GM19023 (cell line): ENCODE results near the gene UFL1.
"Not testable (repeated sequence)": the region's sequence is repeated elsewhere in the genome, so short reads cannot be mapped to it uniquely, and the experiment has no call there.

Experiments
- ATAC-seq: cut with Tn5 transposase; IDR thresholded peaks from one replicate; pipeline ENCODE4 v1.9.1; 2021; ENCODE audit warnings: mild to moderate bottlenecking, moderate library complexity; ENCODE audit not compliant: unreplicated experiment

UFL1 gene

GRCh38 chr6:96521644-96522464 is at the start of gene UFL1:
Gene UFL1, plus strand, starts transcription at chr6:96521806. Its CDS starts 68 bp downstream, at chr6:96521874.
- ATAC-seq, result peak; percentile 97

DNA sequence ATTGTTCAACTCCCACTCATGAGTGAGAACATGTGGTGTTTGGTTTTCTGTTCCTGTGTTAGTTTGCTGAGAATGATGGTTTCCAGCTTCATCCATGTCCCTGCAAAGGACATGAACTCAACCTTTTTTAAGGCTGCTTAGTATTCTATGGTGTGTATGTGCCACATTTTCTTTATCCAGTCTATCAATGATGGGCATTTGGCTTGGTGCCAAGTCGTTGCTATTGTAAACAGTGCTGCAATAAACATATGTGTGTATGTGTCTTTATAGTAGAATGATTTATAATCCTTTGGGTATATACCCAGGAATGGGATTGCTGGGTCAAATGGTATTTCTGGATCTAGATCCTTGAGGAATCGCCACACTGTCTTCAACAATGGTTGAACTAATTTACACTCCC is 49.3 kb upstream of the UFL1 start:
- not testable (repeated sequence) for ATAC-seq

DNA sequence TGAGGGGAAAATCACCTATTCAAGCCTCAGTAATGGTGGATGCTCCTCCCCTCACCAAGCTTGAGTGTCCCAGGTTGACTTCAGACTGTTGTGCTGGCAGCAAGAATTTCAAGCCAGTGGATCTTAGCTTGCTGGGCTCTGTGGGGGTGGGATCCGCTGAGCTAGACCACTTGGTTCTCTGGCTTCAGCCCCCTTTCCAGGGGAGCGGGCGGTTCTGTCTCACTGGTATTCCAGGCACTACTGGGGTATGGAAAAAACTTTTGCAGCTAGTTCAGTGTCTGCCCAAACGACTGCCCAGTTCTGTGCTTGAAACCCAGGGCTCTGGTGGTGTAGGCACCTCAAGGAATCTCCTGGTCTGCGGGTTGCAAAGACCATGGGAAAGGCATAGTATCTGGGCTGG is 42.9 kb upstream of the UFL1 start:
- no peak for ATAC-seq

GRCh38 chr6:96491926-96492325 is 29.7 kb upstream of the UFL1 start:
- ATAC-seq, result no peak

DNA sequence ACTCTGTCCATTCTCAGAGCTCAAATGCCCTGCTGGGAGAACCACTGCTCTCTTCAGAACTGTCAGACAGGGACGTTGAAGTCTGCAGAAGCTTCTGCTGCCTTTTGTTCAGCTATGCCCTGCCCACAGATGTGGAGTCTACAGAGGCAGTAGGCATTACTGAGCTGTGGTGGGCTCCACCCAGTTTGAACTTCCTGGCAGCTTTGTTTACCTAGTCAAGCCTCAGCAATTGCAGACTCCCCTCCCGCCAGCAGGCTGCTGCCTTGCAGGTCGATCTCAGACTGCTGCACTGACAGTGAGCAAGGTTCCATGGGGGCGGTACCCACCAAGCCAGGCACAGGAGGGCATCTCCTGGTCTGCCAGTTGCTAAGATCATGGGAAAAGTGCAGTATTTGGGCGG is 21.8 kb upstream of the UFL1 start:
- no peak for ATAC-seq

DNA sequence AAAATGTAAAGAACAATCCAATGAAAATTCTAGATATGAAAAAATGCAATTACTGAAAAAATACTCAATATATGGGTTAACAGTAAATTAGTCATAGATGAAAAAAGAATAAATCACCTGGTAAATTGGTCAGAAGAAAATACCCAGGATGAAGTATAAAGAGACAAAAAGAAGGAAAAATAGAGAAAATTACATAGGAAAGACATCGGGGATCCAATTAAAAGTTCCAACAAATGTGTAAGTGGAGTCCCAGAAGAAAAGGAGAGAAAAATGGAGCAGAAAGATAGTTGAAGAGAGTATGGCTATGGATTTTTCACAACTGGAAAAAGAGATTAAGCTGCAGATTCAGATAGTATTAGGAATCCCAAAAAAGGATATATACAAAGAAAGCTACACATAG is 18.7 kb upstream of the UFL1 start:
- no peak for ATAC-seq

- ATAC-seq, result no peak
Observed at GRCh38 chr6:96505363-96505762, 16.2 kb upstream of the UFL1 start.

DNA sequence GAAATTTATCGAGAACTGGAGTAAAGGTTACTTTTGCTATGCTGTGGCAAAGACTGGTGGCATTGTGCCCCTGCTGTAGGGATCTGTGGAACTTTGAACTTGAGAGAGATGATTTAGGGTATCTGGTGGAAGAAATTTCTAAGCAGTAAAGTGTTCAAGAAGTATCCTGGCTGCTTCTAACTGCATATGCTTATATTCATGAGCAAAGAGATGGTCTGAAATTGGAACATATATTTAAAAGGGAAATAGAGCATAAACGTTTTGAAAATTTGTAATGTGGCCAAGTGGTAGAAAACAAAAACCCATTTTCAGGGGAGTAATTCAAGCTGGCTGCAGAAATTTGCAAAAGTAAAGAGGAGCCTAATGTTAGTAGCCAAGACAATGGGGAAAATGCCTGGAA is 12.3 kb upstream of the UFL1 start:
- no peak for ATAC-seq

DNA sequence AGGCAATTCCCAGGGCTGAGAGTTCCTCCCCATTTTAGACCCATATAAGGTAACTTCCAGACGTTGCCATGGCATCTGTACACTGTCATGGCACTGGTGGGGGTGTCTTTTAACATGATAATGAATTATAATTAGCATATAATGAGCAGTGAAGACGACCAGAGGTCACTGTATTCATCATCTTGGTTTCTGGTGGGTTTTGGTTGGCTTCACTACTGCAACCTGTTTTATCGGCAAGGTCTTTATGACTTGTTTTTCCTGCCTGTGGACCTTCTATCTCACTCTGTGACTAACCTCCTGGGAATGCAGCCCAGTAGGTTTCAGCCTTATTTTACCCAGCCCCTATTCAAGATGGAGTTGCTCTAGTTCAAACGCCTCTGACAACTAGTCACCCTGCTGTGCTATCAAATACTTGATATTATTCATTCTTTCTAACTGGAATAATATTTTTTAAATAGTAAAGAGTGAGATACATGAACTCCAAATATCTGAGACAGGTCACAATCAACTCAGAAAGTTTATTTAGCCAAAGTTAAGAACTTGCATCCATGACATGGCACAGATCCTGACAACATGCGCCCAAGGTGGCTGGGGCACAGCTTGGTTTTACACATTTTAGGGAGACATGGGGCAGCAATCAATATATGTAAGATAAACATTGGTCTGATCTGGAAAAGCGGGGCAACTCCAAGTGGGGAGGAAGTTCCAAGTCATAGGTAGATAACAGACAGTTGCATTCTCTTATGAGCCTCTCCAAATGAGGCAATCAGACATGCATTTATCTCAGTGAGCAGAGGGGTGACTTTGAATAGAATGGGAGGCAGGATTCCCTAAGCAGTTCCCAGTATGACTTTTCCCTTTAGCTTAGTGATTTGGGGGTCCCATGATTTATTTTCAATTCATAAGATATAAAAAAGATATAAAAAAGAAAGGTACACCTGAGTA is 1.2 kb upstream of the UFL1 start:
- ATAC-seq, result no peak

- peak; percentile 16 for ATAC-seq
Observed at GRCh38 chr6:96521306-96521643, 331 bp upstream of the UFL1 start.

GRCh38 chr6:96522465-96523009 is 931 bp downstream of the UFL1 start:
- ATAC-seq, result peak; percentile 21

- ATAC-seq, result no peak
Observed at GRCh38 chr6:96528193-96528592, 6.6 kb downstream of the UFL1 start.

GRCh38 chr6:96532399-96532798 is 10.8 kb downstream of the UFL1 start:
- ATAC-seq, result no peak

DNA sequence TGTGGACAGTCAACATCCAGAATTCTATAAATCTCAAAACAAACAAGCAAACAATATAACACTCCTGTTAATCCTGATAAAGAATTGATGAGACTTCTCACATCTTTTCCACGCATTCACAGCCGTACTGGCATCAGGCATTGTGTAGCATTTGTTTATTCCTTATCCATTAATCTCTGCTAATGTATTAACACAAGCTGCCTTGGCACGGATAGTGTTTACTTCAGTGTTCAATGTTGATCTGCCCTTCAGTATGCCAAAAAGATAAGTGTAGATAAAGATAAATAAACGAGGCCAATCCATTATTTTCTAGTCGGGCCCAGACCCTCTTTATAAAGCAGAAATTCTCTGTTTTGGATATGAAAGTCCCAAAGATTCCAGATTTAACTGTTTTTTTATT is 16.1 kb downstream of the UFL1 start:
- ATAC-seq, result no peak

DNA sequence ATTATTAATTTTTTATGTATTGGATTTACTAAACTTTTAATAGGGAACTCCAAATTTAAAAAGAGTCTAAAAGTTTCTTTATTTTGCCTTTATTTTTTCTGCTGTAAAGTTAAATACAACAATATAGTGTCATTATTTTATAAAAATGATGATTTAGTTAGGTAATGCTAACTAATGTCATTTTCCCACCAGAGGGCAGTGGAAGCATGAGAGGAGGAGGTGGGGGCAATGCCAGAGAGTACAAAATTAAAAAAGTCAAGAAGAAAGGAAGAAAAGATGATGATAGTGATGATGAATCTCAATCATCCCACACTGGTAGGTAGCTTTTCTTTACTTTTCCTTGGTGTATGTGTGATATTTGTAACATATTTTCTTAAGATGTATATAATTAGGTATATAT is 21.1 kb downstream of the UFL1 start:
- no peak for ATAC-seq

GRCh38 chr6:96545882-96546281 is 24.3 kb downstream of the UFL1 start:
- ATAC-seq, result no peak

GRCh38 chr6:96547654-96548053 is 26.0 kb downstream of the UFL1 start:
- no peak for ATAC-seq

GRCh38 chr6:96554558-96554957 is 33.0 kb downstream of the UFL1 start:
- ATAC-seq, result no peak

DNA sequence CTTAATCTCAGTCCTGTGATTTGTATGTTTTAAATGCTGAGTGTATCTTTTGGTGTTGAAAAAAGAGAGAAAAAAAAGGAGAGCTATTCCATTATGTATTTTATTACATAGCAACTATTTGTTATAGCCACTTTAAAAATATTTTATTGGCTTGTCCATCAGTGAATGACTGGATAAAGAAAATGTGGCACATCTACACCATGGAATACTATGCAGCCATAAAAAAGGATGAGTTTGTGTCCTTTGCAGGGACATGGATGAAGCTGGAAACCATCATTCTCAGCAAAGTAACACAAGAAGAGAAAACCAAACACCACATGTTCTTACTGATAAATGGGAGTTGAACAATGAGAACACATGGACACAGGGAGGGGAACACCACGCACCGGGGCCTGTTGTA is 38.1 kb downstream of the UFL1 start:
- not testable (repeated sequence) for ATAC-seq

- ATAC-seq, result no peak
Observed at GRCh38 chr6:96562886-96563285, 41.3 kb downstream of the UFL1 start, which contains the start of gene FHL5. Gene FHL5, plus strand, starts transcription at chr6:96563128. Its CDS starts 40,486 bp downstream, at chr6:96603614.

DNA sequence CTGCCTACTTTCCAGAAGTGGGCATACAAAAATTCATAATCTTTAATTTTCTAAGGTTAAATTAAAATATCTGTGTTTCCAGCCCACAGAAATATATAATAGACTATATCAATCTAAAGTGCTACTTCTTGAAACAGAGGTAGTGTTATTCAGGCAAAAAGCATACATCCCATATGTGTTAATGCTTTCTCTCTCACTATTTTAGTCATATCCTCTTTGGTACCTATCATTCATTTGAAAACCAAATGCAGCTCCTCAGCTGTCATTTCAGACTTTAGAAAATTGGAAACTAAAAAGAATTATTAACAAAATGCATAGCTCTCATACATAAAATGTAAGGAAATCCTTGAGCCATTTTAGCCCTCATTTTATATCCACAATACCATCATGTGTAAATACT is 42.2 kb downstream of the UFL1 start:
- no peak for ATAC-seq

GRCh38 chr6:96570053-96570452 is 48.4 kb downstream of the UFL1 start:
- no peak for ATAC-seq
